ENCODE measurements around the gene RNF115. TPM values are rescaled to one million over a fixed set of nuclear protein-coding genes. Genes with fewer than 3 reads are reported as not detected.
"Not testable (repeated sequence)": the region's sequence is repeated elsewhere in the genome, so short reads cannot be mapped to it uniquely, and the experiment has no call there.

Gene RNF115
- total and polyA plus RNA-seq, 7 experiments from 2014 or later, result 3.7 to 17.3 (median 14.7) TPM

DNA sequence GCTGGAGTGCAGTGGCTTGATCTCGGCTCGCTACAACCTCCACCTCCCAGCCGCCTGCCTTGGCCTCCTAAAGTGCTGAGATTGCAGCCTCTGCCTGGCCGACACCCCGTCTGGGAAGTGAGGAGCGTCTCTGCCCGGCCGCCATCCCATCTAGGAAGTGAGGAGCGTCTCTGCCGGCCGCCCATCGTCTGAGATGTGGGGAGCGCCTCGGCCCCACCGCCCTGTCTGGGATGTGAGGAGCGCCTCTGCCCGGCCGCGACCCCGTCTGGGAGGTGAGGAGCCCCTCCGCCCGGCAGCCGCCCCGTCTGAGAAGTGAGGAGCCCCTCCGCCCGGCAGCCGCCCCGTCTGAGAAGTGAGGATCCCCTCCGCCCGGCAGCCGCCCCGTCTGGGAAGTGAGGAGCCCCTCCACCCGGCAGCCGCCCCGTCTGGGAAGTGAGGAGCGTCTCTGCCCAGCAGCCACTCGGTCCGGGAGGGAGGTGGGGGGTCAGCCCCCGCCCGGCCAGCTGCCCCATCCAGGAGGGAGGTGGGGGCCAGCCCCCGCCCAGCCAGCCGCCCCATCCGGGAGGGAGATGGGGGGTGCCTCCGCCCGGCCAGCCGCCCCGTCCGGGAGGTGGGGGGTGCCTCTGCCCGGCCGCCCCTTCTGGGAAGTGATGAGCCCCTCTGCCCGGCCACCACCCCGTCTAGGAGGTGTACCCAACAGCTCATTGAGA is 59.5 kb downstream of the RNF115 start:
- DNase-seq; CTCF ChIA-PET; POLR2A ChIA-PET; H3K27me3 Mint-ChIP-seq; H3K27me3 ChIP-seq (ENCODE audit: control insufficient read depth in 2 of 2, insufficient read depth in 2 of 2, low read length in 2 of 2); H3K4me3 ChIP-seq (ENCODE audit: low read length); H3K4me1 ChIP-seq (ENCODE audit: control insufficient read depth in 2 of 2, insufficient read depth in 2 of 2, low read length in 2 of 2); ATAC-seq; H3K4me1 Mint-ChIP-seq; intact Hi-C loops (cut with micrococcal nuclease); H3K27ac Mint-ChIP-seq; H3K4me3 Mint-ChIP-seq; H3K27ac ChIP-seq (ENCODE audit: low read depth, low read length); H3K9me3 ChIP-seq (ENCODE audit: control insufficient read depth in 2 of 3, low read length in 3 of 3): not testable (repeated sequence)
- H3K36me3 Mint-ChIP-seq, result peaks cover 7 to 45% (median 44%) of the 10 kb centered on the region in 5 donors
- H3K9me3 Mint-ChIP-seq, result peaks cover 0 to 13% (median 0%) of the 10 kb centered on the region in 11 donors
- peaks cover 0 to 23% (median 0%) of the 10 kb centered on the region in 3 experiments for H3K36me3 ChIP-seq (ENCODE audit: control insufficient read depth in 2 of 3, insufficient read depth in 3 of 3, low read length in 3 of 3)

GRCh38 chr1:145762001-145762400 is 61.9 kb downstream of the RNF115 start:
- H3K27ac Mint-ChIP-seq; intact Hi-C loops (cut with micrococcal nuclease); POLR2A ChIA-PET; H3K4me1 ChIP-seq (ENCODE audit: control insufficient read depth in 2 of 2, insufficient read depth in 2 of 2, low read length in 2 of 2); H3K27ac ChIP-seq (ENCODE audit: low read depth, low read length); H3K9me3 ChIP-seq (ENCODE audit: control insufficient read depth in 2 of 3, low read length in 3 of 3); DNase-seq; H3K4me3 Mint-ChIP-seq; CTCF ChIA-PET; H3K27me3 Mint-ChIP-seq; H3K4me1 Mint-ChIP-seq; ATAC-seq; H3K27me3 ChIP-seq (ENCODE audit: control insufficient read depth in 2 of 2, insufficient read depth in 2 of 2, low read length in 2 of 2); H3K4me3 ChIP-seq (ENCODE audit: low read length): not testable (repeated sequence)
- Mint-ChIP-seq H3K9me3 (peaks cover 0 to 13% (median 0%) of the 10 kb centered on the region in 11 donors), H3K36me3 (peaks cover 7 to 49% (median 45%) of the 10 kb centered on the region in 5 donors)
- peaks cover 0 to 16% (median 0%) of the 10 kb centered on the region in 3 experiments for H3K36me3 ChIP-seq (ENCODE audit: control insufficient read depth in 2 of 3, insufficient read depth in 3 of 3, low read length in 3 of 3)

DNA sequence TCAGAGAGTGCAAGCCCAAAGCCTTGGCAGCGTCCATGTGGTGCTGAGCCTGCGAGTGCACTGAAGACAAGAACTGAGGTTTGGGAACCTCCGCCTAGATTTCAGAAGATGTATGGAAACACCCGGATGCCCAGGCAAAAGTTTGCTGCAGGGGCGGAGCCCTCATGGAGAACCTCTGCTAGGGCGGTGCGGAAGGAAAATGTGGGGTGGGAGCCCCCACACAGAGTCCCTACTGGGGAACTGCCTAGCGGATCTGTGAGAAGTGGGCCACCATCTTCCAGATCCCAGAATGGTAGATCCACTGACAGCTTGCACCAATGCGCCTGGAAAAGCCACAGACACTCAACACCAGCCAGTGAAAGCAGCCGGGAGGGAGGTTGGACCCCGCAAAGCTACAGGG is 62.4 kb downstream of the RNF115 start:
- H3K27ac Mint-ChIP-seq; H3K27me3 ChIP-seq (ENCODE audit: control insufficient read depth in 2 of 2, insufficient read depth in 2 of 2, low read length in 2 of 2); DNase-seq; H3K9me3 ChIP-seq (ENCODE audit: control insufficient read depth in 2 of 3, low read length in 3 of 3); ATAC-seq; H3K4me3 Mint-ChIP-seq; H3K4me3 ChIP-seq (ENCODE audit: low read length); H3K4me1 ChIP-seq (ENCODE audit: control insufficient read depth in 2 of 2, insufficient read depth in 2 of 2, low read length in 2 of 2); POLR2A ChIA-PET; H3K27ac ChIP-seq (ENCODE audit: low read depth, low read length); CTCF ChIA-PET; H3K4me1 Mint-ChIP-seq; H3K27me3 Mint-ChIP-seq; intact Hi-C loops (cut with micrococcal nuclease): not testable (repeated sequence)
- peaks cover 0 to 16% (median 0%) of the 10 kb centered on the region in 3 experiments for H3K36me3 ChIP-seq (ENCODE audit: control insufficient read depth in 2 of 3, insufficient read depth in 3 of 3, low read length in 3 of 3)
- Mint-ChIP-seq H3K36me3 (peaks cover 7 to 51% (median 45%) of the 10 kb centered on the region in 5 donors), H3K9me3 (peaks cover 0 to 13% (median 0%) of the 10 kb centered on the region in 11 donors)

DNA sequence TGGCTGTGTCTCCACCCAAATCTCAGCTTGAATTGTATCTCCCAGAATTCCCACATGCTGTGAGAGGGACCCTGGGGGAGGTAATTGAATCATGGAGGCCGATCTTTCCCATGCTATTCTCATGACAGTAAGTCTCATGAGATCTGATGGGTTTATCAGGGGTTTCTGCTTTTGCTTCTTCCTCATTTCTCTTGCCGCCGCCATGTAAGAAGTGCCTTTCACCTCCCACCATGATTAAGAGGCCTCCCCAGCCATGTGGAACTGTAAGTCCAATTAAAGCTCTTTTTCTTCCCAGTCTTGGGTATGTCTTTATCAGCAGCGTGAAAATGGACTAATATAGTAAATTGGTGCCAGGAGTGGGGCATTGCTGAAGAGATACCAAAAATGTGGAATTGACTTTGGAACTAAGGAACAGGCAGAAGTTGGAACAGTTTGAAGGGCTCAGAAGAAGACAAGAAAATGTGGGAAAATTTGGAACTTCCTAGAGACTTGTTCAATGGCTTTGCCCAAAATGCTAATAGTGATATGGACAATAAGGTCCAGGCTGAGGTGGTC is 63.4 kb downstream of the RNF115 start:
- CTCF ChIA-PET, result interaction anchor here (0.6 kb wide), 1 partner anchor 35 kb away, joined by 3 read pairs; no protein-coding TSS in a partner anchor
- H3K4me1 Mint-ChIP-seq; H3K4me3 Mint-ChIP-seq; POLR2A ChIA-PET; intact Hi-C loops (cut with micrococcal nuclease); ATAC-seq; H3K4me1 ChIP-seq (ENCODE audit: control insufficient read depth in 2 of 2, insufficient read depth in 2 of 2, low read length in 2 of 2); H3K9me3 ChIP-seq (ENCODE audit: control insufficient read depth in 2 of 3, low read length in 3 of 3); H3K27ac Mint-ChIP-seq; H3K27me3 Mint-ChIP-seq; H3K27me3 ChIP-seq (ENCODE audit: control insufficient read depth in 2 of 2, insufficient read depth in 2 of 2, low read length in 2 of 2); H3K27ac ChIP-seq (ENCODE audit: low read depth, low read length); H3K4me3 ChIP-seq (ENCODE audit: low read length); DNase-seq: not testable (repeated sequence)
- H3K36me3 ChIP-seq (ENCODE audit: control insufficient read depth in 2 of 3, insufficient read depth in 3 of 3, low read length in 3 of 3), result peaks cover 0 to 16% (median 0%) of the 10 kb centered on the region in 3 experiments
- peaks cover 0 to 13% (median 0%) of the 10 kb centered on the region in 11 donors for H3K9me3 Mint-ChIP-seq
- peaks cover 7 to 56% (median 46%) of the 10 kb centered on the region in 5 donors for H3K36me3 Mint-ChIP-seq

DNA sequence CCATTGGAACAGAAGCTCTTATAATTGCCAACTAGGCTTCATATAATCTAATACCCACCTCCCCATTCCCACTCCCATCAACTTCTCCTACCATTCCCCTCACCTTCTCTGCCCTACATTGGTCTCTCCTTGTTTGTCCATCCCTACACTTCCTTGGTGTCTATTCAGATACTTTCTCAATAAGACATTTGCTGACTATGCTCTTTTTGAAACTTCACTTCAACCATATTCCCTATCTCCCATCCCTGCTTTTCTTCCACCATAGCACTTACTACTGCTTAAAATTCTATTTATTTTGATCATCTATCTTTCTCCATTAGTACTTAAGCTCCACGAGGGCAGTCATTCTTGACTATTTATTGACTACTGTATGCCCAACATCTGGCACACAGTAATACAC is 64.2 kb downstream of the RNF115 start:
- ATAC-seq (no peak), DNase-seq (no peak)
- no peak overlapping the region for H3K4me3 Mint-ChIP-seq
- Histone ChIP-seq H3K27me3 (ENCODE audit: control insufficient read depth in 2 of 2, insufficient read depth in 2 of 2, low read length in 2 of 2) (no peaks in the 10 kb centered on the region), H3K36me3 (ENCODE audit: control insufficient read depth in 2 of 3, insufficient read depth in 3 of 3, low read length in 3 of 3) (peaks cover 0 to 16% (median 0%) of the 10 kb centered on the region in 3 experiments), H3K4me3 (ENCODE audit: low read length) (no peak overlapping the region), H3K4me1 (ENCODE audit: control insufficient read depth in 2 of 2, insufficient read depth in 2 of 2, low read length in 2 of 2) (no peaks in the 10 kb centered on the region), H3K27ac (ENCODE audit: low read depth, low read length) (no peak overlapping the region), H3K9me3 (ENCODE audit: control insufficient read depth in 2 of 3, low read length in 3 of 3) (no peaks in the 10 kb centered on the region)
- H3K27ac Mint-ChIP-seq, result no peak overlapping the region
- intact Hi-C loops (cut with micrococcal nuclease), result no loop called here
- H3K4me1 Mint-ChIP-seq, result no peaks in the 10 kb centered on the region
- ChIA-PET POLR2A (no interaction called here), CTCF (interaction anchor here (0.6 kb wide), 1 partner anchor 36 kb away, joined by 3 read pairs; no protein-coding TSS in a partner anchor)
- H3K27me3 Mint-ChIP-seq, result no peaks in the 10 kb centered on the region
- H3K36me3 Mint-ChIP-seq, result peaks cover 7 to 55% (median 47%) of the 10 kb centered on the region in 5 donors
- peaks cover 0 to 13% (median 0%) of the 10 kb centered on the region in 11 donors for H3K9me3 Mint-ChIP-seq

GRCh38 chr1:145758575-145758974 is 65.3 kb downstream of the RNF115 start:
- Mint-ChIP-seq H3K27me3 (no peaks in the 10 kb centered on the region), H3K27ac (no peak overlapping the region), H3K4me3 (no peak overlapping the region), H3K4me1 (peaks cover 0 to 2% (median 0%) of the 10 kb centered on the region in 7 donors), H3K9me3 (peaks cover 0 to 13% (median 0%) of the 10 kb centered on the region in 11 donors), H3K36me3 (peaks cover 7 to 57% (median 46%) of the 10 kb centered on the region in 5 donors)
- Histone ChIP-seq H3K27ac (ENCODE audit: low read depth, low read length) (no peak overlapping the region), H3K4me1 (ENCODE audit: control insufficient read depth in 2 of 2, insufficient read depth in 2 of 2, low read length in 2 of 2) (no peaks in the 10 kb centered on the region), H3K36me3 (ENCODE audit: control insufficient read depth in 2 of 3, insufficient read depth in 3 of 3, low read length in 3 of 3) (peaks cover 0 to 16% (median 0%) of the 10 kb centered on the region in 3 experiments), H3K9me3 (ENCODE audit: control insufficient read depth in 2 of 3, low read length in 3 of 3) (no peaks in the 10 kb centered on the region), H3K27me3 (ENCODE audit: control insufficient read depth in 2 of 2, insufficient read depth in 2 of 2, low read length in 2 of 2) (no peaks in the 10 kb centered on the region), H3K4me3 (ENCODE audit: low read length) (no peak overlapping the region)
- ATAC-seq (no peak), DNase-seq (no peak)
- CTCF ChIA-PET, result no interaction called here
- intact Hi-C loops (cut with micrococcal nuclease), result no loop called here
- POLR2A ChIA-PET, result interaction anchor here (0.6 kb wide), 1 partner anchor 45 kb away, joined by 3 read pairs; no protein-coding TSS in a partner anchor
